DND-41 (cell line): ENCODE measurements around the gene ZNF652.

Experiments used
- EZH2 ChIP-seq: IDR thresholded peaks from 3 replicates; pipeline ENCODE4 v1.6.1; 2012; ENCODE audit warnings: borderline replicate concordance, low read depth, mild to moderate bottlenecking, moderate library complexity, low read length, inconsistent platforms; ENCODE audit not compliant: severe bottlenecking
- TF ChIP-seq, protein P1 (sequence below): IDR thresholded peaks from 2 replicates; pipeline ENCODE4 v1.5.1; 2012; ENCODE audit warnings: borderline replicate concordance, low read length, moderate library complexity, mild to moderate bottlenecking; ENCODE audit not compliant: poor library complexity, severe bottlenecking; ENCODE audit errors: extremely low read depth

DNA sequence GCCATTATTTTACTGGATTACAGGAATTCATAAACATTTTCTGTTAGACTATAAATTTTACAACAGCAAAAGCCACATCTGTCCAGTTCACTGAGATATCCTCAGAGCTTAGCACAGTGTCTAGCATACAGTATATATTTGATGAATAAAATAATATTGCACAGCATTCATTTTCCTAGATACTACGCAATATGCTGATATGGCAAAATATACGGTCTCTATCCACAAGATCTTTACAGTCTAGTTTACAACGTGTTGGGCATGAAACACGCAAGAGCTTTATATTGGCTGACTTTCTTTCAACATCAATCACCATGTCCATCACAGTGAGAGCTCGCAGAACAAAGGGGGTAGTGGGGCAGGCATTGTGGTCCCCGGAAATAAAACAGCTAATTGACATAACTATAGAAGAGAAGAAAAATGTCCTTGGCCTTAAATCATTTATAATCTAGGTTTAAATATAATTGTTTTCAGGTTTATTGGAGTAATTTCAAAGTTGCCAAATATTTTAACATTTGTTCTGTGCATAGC lies 43.5 kb downstream of the ZNF652 start:
- TF ChIP-seq, protein P1, sequence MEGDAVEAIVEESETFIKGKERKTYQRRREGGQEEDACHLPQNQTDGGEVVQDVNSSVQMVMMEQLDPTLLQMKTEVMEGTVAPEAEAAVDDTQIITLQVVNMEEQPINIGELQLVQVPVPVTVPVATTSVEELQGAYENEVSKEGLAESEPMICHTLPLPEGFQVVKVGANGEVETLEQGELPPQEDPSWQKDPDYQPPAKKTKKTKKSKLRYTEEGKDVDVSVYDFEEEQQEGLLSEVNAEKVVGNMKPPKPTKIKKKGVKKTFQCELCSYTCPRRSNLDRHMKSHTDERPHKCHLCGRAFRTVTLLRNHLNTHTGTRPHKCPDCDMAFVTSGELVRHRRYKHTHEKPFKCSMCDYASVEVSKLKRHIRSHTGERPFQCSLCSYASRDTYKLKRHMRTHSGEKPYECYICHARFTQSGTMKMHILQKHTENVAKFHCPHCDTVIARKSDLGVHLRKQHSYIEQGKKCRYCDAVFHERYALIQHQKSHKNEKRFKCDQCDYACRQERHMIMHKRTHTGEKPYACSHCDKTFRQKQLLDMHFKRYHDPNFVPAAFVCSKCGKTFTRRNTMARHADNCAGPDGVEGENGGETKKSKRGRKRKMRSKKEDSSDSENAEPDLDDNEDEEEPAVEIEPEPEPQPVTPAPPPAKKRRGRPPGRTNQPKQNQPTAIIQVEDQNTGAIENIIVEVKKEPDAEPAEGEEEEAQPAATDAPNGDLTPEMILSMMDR: no peak
- no peak for TF ChIP-seq EZH2
